Thoracic aorta (tissue), 2 donors: ENCODE data around the gene USP38. TPM values are rescaled to one million over a fixed set of nuclear protein-coding genes. Genes with fewer than 3 reads are reported as not detected.

Source experiments
- ATAC-seq: fragments of 150-250 bp; one replicate; pipeline ENCODE4 v1.8.0; 2017; ENCODE audit warnings: low read depth; ENCODE audit not compliant: insufficient number of reproducible peaks, low FRiP score
- DNase-seq: peaks from one replicate; pipeline ENCODE4 v3.0.0-alpha.2; 2020; ENCODE audit warnings: low spot score
- H3K27ac ChIP-seq, 2 donors: fragments of 200-600 bp; sonication (generic); 1 replicate in 1 of 2; 2 replicates in 1 of 2; pipeline ENCODE4 v1.5.1; 2016; ENCODE audit warnings: mild to moderate bottlenecking in 2 of 2, moderate library complexity in 2 of 2
- H3K27me3 ChIP-seq: fragments of 200-600 bp; sonication (generic); replicated peaks from 2 replicates; pipeline ENCODE4 v1.6.0; 2016; ENCODE audit warnings: mild to moderate bottlenecking; ENCODE audit not compliant: insufficient read depth
- H3K36me3 ChIP-seq: fragments of 200-600 bp; sonication (generic); one replicate; pipeline ENCODE4 v1.5.1; 2016
- H3K4me1 ChIP-seq, 2 donors: fragments of 200-600 bp; sonication (generic); 1 replicate in 1 of 2; 2 replicates in 1 of 2; pipeline versions ENCODE4 v1.5.1 to v1.6.0; 2016; ENCODE audit warnings: low read depth in 2 of 2, mild to moderate bottlenecking in 1 of 2; ENCODE audit not compliant: control insufficient read depth in 1 of 2
- H3K4me3 ChIP-seq: fragments of 200-600 bp; sonication (generic); 2 replicates; pipeline ENCODE4 v1.5.1; 2016; ENCODE audit warnings: mild to moderate bottlenecking
- H3K9me3 ChIP-seq: fragments of 200-600 bp; sonication (generic); 2 replicates; pipeline ENCODE4 v1.5.1; 2016
- total RNA-seq, 2 donors: library from RNA; depleted of rRNA; stranded (reverse); fragments of >200 nt; gene quantifications; one replicate each; pipeline versions ENCODE4 v1.1.0 to v1.2.3, GENCODE V29; 2016
- TF ChIP-seq, protein P1 (sequence below): fragments of 200-600 bp; sonication (generic); IDR thresholded peaks from one replicate; pipeline ENCODE4 v1.5.1; 2019; ENCODE audit warnings: antibody characterized with exemption

USP38 gene
- total RNA-seq, 2 donors from 2014 or later = 20.7 to 22.9 TPM

DNA sequence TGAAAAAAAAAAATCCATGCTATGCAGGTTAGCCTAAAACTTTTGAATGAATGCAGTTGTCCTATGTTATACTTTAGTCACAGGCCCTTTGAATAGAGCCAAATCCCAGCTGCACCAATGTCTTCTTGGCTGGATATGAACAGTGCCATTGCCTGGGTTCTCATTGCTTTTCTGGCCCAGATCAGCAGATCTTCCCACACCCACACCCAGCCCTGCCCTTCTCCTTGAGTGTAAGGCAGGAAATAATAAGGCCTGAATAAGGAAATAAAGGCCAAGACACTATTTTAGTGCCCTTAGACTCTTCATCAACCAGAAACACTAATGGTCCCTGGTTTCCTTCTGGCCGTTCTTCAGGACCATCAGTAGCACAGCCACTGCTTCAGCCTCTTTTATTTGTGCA, 66.6 kb downstream of the USP38 start:
- DNase-seq (no peak), ATAC-seq (no peak)
- Histone ChIP-seq H3K27me3 (no peaks in the 10 kb centered on the region), H3K4me3 (no peak overlapping the region), H3K36me3 (no peaks in the 10 kb centered on the region), H3K9me3 (no peaks in the 10 kb centered on the region), H3K4me1 (no peaks in the 10 kb centered on the region), H3K27ac (no peak overlapping the region)
- TF ChIP-seq, protein P1, sequence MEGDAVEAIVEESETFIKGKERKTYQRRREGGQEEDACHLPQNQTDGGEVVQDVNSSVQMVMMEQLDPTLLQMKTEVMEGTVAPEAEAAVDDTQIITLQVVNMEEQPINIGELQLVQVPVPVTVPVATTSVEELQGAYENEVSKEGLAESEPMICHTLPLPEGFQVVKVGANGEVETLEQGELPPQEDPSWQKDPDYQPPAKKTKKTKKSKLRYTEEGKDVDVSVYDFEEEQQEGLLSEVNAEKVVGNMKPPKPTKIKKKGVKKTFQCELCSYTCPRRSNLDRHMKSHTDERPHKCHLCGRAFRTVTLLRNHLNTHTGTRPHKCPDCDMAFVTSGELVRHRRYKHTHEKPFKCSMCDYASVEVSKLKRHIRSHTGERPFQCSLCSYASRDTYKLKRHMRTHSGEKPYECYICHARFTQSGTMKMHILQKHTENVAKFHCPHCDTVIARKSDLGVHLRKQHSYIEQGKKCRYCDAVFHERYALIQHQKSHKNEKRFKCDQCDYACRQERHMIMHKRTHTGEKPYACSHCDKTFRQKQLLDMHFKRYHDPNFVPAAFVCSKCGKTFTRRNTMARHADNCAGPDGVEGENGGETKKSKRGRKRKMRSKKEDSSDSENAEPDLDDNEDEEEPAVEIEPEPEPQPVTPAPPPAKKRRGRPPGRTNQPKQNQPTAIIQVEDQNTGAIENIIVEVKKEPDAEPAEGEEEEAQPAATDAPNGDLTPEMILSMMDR = no peak

GRCh38 chr4:143251779-143252178, 67.1 kb downstream of the USP38 start:
- no peak overlapping the region for H3K4me3 ChIP-seq
- H3K27ac ChIP-seq = no peak overlapping the region
- H3K9me3 ChIP-seq = no peaks in the 10 kb centered on the region
- H3K36me3 ChIP-seq = no peaks in the 10 kb centered on the region
- no peaks in the 10 kb centered on the region for H3K4me1 ChIP-seq
- ATAC-seq (no peak), DNase-seq (no peak)
- TF ChIP-seq, protein P1 = no peak
- H3K27me3 ChIP-seq = no peaks in the 10 kb centered on the region

- no peaks in the 10 kb centered on the region for H3K27me3 ChIP-seq
- no peaks in the 10 kb centered on the region for H3K36me3 ChIP-seq
- H3K4me1 ChIP-seq = no peaks in the 10 kb centered on the region
- ATAC-seq = no peak
- H3K9me3 ChIP-seq = no peaks in the 10 kb centered on the region
- no peak overlapping the region for H3K27ac ChIP-seq
- no peak for DNase-seq
- TF ChIP-seq, protein P1 = no peak
- no peak overlapping the region for H3K4me3 ChIP-seq
Observed at GRCh38 chr4:143252478-143252877, 67.8 kb downstream of the USP38 start.

DNA sequence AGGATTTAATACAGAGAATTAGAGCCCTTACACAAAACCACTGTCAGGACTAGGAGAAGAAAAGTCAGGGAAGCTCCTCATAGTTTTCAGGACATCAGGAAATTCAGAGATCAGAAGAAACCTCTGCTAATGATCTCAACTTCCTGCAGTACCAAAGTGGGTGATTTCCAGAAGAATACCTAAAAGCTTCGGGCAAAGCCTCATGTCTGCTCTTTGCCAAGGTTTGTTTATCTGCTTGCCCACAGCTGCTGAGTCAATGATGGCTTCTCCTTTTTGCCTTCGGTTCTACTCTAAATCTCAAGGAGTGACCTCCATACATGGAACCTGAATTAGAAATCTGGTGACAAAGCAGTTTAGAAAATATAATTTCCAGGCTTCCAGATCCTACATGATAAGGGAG, 68.4 kb downstream of the USP38 start:
- Histone ChIP-seq H3K4me3 (no peak overlapping the region), H3K9me3 (no peaks in the 10 kb centered on the region), H3K27ac (no peak overlapping the region), H3K27me3 (no peaks in the 10 kb centered on the region), H3K36me3 (no peaks in the 10 kb centered on the region), H3K4me1 (no peaks in the 10 kb centered on the region)
- TF ChIP-seq, protein P1 = no peak
- DNase-seq (no peak), ATAC-seq (no peak)

- Histone ChIP-seq H3K27me3 (no peaks in the 10 kb centered on the region), H3K4me3 (no peak overlapping the region), H3K27ac (no peak overlapping the region), H3K36me3 (no peaks in the 10 kb centered on the region), H3K9me3 (no peaks in the 10 kb centered on the region), H3K4me1 (no peaks in the 10 kb centered on the region)
- DNase-seq = no peak
- TF ChIP-seq, protein P1 = no peak
- ATAC-seq = no peak
Observed at GRCh38 chr4:143254491-143255226, 69.9 kb downstream of the USP38 start.
